ENCODE results near the gene MCC.

The MCC gene

DNA sequence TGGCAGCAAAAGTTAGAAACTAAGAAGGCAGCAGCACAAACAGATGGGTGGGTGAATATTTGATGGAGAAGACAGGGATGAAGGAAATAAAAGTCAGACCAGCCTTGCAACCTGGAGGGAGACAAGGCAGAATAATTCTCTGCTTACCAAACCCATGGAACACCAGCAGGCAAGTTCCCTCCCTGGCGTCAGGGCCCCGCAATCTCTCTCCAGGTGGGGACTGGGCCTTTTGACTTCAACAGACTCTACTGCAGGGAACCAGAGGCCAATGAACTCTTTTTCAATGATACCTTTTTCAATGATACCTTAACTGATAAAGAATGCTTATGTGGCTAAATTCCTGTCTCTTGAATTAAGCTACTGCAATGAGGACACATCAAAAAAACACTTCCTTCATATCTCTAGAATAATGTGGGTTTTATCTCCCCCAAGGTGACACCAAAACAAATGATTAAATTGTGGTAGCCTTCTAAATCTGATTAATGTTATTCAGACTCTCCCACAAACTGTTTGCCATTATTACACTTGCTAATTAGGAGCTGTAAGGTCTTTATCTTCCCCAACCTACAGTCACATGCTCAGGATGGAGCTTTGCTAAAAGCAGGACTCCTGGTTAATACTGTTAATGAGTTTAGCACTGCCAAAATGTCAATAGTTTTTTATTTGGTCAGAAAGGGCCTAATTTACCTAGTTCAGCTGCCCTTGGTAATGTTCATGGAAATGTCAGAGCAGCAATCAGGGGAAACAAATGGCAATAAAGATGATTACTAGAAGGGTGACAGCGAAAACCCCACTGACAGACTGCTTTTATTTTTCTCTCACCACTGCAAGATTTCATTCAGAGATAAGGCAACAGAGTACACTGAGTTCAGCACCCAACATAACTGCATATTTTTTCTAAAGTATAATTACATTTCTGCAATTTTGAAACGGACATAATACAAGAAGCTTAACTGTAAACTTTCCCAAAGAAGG is 218.9 kb downstream of the MCC start:
- DNase-seq (ENCODE audit: insufficient read length, low spot score), result no peak
- peak; percentile 94 for FAIRE-seq
- TF ChIP-seq, protein P1, sequence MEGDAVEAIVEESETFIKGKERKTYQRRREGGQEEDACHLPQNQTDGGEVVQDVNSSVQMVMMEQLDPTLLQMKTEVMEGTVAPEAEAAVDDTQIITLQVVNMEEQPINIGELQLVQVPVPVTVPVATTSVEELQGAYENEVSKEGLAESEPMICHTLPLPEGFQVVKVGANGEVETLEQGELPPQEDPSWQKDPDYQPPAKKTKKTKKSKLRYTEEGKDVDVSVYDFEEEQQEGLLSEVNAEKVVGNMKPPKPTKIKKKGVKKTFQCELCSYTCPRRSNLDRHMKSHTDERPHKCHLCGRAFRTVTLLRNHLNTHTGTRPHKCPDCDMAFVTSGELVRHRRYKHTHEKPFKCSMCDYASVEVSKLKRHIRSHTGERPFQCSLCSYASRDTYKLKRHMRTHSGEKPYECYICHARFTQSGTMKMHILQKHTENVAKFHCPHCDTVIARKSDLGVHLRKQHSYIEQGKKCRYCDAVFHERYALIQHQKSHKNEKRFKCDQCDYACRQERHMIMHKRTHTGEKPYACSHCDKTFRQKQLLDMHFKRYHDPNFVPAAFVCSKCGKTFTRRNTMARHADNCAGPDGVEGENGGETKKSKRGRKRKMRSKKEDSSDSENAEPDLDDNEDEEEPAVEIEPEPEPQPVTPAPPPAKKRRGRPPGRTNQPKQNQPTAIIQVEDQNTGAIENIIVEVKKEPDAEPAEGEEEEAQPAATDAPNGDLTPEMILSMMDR (IDR thresholded peaks at IDR 0.05; ENCODE audit: insufficient read depth, missing control alignments), result no peak

DNA sequence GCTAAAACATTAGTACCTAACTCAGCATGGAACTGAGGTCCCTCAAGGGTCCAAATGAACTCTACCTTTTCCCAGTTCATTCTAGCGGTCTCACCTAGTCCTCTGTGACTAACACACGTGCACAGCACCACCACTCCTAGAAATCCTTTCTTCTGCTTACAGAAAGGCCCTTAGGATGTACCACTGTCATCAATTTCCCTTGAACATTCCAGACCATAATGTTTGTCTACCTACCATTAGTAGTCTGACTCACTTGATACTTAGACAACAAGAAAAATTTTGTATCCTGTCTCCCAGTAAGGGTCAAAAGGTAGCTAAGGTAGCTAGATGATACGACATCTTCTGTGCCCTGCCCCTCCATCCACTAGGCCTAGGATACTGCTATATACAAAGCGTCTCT is 220.0 kb downstream of the MCC start:
- FAIRE-seq (no peak), DNase-seq (ENCODE audit: insufficient read length, low spot score) (no peak)
- TF ChIP-seq, protein P1 (IDR thresholded peaks at IDR 0.05; ENCODE audit: insufficient read depth, missing control alignments), result no peak

DNA sequence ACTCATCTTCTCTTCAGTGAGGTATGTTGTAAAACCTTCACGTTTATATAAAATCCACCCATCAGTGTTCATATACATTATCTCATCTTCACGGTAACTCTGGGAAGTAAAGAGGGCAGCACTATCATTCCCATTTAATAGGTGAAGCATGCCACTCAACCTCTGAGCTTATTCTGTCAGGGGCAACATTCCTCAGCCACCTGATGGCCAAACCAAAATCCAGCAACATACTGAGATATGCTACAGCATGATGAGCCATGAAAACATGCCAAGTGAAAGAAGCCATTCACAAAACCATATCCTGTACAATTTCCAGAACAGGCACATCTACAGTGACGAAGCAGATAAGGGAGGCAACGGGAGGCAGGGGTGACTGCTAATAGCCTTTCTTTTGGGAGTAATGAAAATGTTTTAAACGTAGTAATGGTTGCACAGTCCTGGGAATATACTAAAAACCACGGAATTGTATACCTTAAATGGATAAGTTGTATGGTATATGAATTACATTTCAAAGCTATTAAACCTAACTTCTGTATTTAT is 220.8 kb downstream of the MCC start:
- TF ChIP-seq, protein P1 (IDR thresholded peaks at IDR 0.05; ENCODE audit: insufficient read depth, missing control alignments), result no peak
- DNase-seq (ENCODE audit: insufficient read length, low spot score), result no peak
- FAIRE-seq, result no peak

DNA sequence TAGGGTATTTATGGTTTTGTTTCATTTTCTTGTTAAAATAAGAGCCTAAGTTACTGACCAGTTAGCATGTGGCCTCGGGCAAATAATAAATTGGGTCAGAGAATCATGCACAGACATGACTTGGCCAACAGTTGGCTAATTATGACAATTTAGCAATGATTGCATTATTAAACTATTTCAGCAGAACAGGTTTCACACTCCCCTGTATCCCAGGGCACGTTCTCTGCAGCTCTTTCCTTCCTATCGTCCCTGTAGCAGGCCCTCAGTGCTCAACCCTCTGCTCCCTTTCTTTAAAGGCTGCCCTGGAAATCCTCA is 221.4 kb downstream of the MCC start:
- DNase-seq (ENCODE audit: insufficient read length, low spot score) (no peak), FAIRE-seq (peak; percentile 16)
- TF ChIP-seq, protein P1 (IDR thresholded peaks at IDR 0.05; ENCODE audit: insufficient read depth, missing control alignments), result no peak

DNA sequence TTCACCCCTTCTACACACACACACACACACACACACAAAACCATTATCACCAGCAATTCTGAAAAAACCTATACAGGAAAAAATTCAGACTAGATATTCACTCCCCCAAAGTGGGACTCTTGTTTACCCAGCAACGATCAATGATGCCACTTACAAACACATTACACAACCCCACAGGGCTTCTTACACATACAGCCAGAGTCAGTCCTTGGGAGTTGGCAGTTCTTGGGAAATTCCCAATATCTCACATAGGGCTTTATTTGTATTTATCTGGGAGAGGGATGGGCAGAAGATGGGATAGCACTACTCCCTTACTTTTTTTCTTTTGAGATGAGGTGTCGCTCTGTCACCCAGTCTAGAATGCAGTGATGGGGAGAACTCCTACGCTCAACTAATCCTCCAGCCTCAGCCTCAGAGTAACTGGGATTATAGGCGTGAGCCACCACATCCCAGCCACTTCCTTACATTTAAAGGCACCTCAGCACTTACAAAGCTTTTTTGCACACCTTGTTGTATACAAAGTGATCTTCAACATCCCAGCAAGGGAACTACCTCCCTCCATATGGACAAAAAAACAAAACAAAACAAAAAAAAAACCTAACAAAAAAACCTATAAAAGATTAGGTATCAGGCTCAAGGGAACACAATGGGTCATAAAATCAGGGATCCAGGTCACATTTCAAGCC is 221.9 kb downstream of the MCC start:
- TF ChIP-seq, protein P1 (IDR thresholded peaks at IDR 0.05; ENCODE audit: insufficient read depth, missing control alignments), result no peak
- DNase-seq (ENCODE audit: insufficient read length, low spot score) (no peak), FAIRE-seq (peak; percentile 48)

DNA sequence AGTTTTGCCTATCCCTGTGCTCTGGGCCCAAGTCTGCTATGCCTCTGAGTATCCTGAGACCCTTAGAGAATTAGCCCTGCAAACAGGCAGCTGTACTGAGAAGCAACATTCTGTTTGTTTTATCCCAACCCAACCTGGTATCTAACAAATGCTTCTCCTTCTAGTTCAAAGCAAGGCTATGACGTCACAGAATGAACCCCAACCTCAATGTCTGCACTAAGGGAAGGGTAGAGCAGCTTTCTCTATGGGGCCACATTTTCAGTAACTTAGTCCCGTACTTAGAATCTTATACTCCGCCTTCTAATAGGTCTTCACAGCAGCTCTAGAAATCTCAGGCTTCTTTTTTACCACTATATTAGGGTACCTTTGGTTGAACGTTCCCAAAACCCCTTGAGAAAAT is 223.1 kb downstream of the MCC start:
- no peak for DNase-seq (ENCODE audit: insufficient read length, low spot score)
- FAIRE-seq, result no peak
- TF ChIP-seq, protein P1 (IDR thresholded peaks at IDR 0.05; ENCODE audit: insufficient read depth, missing control alignments), result no peak
